ENCODE measurements around the gene FLT1.

FLT1 gene

GRCh38 chr13:28485097-28485496, 9.8 kb downstream of the FLT1 start:
- no peak for TF ChIP-seq CTCF (IDR thresholded peaks at IDR 0.05; ENCODE audit: control insufficient read depth, insufficient read depth, low read depth, low read length, missing control alignments)
- DNase-seq (ENCODE audit: low read depth) = no peak
- no peak overlapping the region for H3K4me3 ChIP-seq (ENCODE audit: control insufficient read depth, low read depth, low read length)

GRCh38 chr13:28483313-28483931, 11.5 kb downstream of the FLT1 start:
- DNase-seq (ENCODE audit: low read depth) = no peak
- no peak for TF ChIP-seq CTCF (IDR thresholded peaks at IDR 0.05; ENCODE audit: control insufficient read depth, insufficient read depth, low read depth, low read length, missing control alignments)
- no peak overlapping the region for H3K4me3 ChIP-seq (ENCODE audit: control insufficient read depth, low read depth, low read length)

- H3K4me3 ChIP-seq (ENCODE audit: control insufficient read depth, low read depth, low read length) = no peak overlapping the region
- TF ChIP-seq CTCF (IDR thresholded peaks at IDR 0.05; ENCODE audit: control insufficient read depth, insufficient read depth, low read depth, low read length, missing control alignments) = no peak
- no peak for DNase-seq (ENCODE audit: low read depth)
Measured at GRCh38 chr13:28479005-28479404, 15.9 kb downstream of the FLT1 start.

- no peak overlapping the region for H3K4me3 ChIP-seq (ENCODE audit: control insufficient read depth, low read depth, low read length)
- DNase-seq (ENCODE audit: low read depth) = no peak
- TF ChIP-seq CTCF (IDR thresholded peaks at IDR 0.05; ENCODE audit: control insufficient read depth, insufficient read depth, low read depth, low read length, missing control alignments) = no peak
Measured at GRCh38 chr13:28478127-28478526, 16.8 kb downstream of the FLT1 start.

GRCh38 chr13:28477709-28477973, 17.3 kb downstream of the FLT1 start:
- DNase-seq (ENCODE audit: low read depth) = no peak
- no peak overlapping the region for H3K4me3 ChIP-seq (ENCODE audit: control insufficient read depth, low read depth, low read length)
- TF ChIP-seq CTCF (IDR thresholded peaks at IDR 0.05; ENCODE audit: control insufficient read depth, insufficient read depth, low read depth, low read length, missing control alignments) = no peak

- DNase-seq (ENCODE audit: low read depth) = no peak
- H3K4me3 ChIP-seq (ENCODE audit: control insufficient read depth, low read depth, low read length) = no peak overlapping the region
- no peak for TF ChIP-seq CTCF (IDR thresholded peaks at IDR 0.05; ENCODE audit: control insufficient read depth, insufficient read depth, low read depth, low read length, missing control alignments)
Measured at GRCh38 chr13:28476919-28477708, 17.8 kb downstream of the FLT1 start.

Measured in AG09309 (cell line).